MG63 (cell line): ENCODE measurements around the gene ZNF358. TPM values are rescaled to one million over a fixed set of nuclear protein-coding genes. Genes with fewer than 3 reads are reported as not detected.
A peak's percentile ranks its signal among the peaks of the same experiment; 100 is the strongest.

Source experiments
- DNase-seq: peaks from one replicate; pipeline ENCODE4 v3.0.0-alpha.2; 2020
- H3K27me3 ChIP-seq: fragments of 250-450 bp; sonication (Bioruptor Pico); 2 replicates; pipeline ENCODE4 v1.5.1; 2020; ENCODE audit warnings: mild to moderate bottlenecking, moderate library complexity
- H3K36me3 ChIP-seq: fragments of 250-450 bp; sonication (Bioruptor Pico); 2 replicates; pipeline ENCODE4 v1.5.1; 2020; ENCODE audit warnings: mild to moderate bottlenecking, moderate library complexity
- H3K4me3 ChIP-seq: fragments of 250-450 bp; sonication (Bioruptor Pico); 2 replicates; pipeline ENCODE4 v1.5.1; 2020; ENCODE audit warnings: mild to moderate bottlenecking, moderate library complexity
- H3K9me3 ChIP-seq: fragments of 250-450 bp; sonication (Bioruptor Pico); 2 replicates; pipeline ENCODE4 v1.5.1; 2020; ENCODE audit warnings: mild to moderate bottlenecking, moderate library complexity
- total RNA-seq: library from RNA; depleted of rRNA; stranded (reverse); fragments of >200 nt; shearing (Covaris generic); gene quantifications from 2 replicates; pipeline ENCODE4 v1.2.3, GENCODE V29; 2014; ENCODE audit warnings: low replicate concordance

The ZNF358 gene
- total RNA-seq, 1 experiment from 2014 or later = 44.9 TPM

DNA sequence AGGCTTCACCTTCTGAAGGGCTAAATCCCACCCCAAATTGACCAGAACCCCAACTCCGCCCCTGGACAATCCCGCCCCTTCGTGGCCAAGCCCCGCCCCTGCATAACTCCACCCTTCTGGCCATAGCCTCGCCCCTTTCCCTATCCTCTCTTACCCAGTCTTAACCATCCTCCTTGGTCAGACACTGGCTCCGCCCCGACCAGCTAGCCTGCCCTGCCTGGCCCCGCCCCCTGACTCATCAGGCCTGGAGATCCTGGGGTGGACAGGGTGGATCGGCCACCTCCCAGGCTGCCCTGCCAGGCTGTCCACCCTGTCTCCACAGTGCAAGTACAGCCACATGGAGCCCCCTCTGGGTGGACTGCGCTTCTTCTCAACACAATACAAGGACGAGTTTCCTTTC is 8.0 kb upstream of the ZNF358 start:
- H3K27me3 ChIP-seq = peaks cover 4% of the 10 kb centered on the region
- H3K36me3 ChIP-seq = no peaks in the 10 kb centered on the region
- peak; percentile 99 for DNase-seq
- H3K9me3 ChIP-seq = no peaks in the 10 kb centered on the region
- no peak overlapping the region for H3K4me3 ChIP-seq

GRCh38 chr19:7509625-7510024 is 6.3 kb upstream of the ZNF358 start:
- Histone ChIP-seq H3K9me3 (no peaks in the 10 kb centered on the region), H3K27me3 (peaks cover 4% of the 10 kb centered on the region), H3K36me3 (no peaks in the 10 kb centered on the region), H3K4me3 (no peak overlapping the region)
- DNase-seq = no peak

DNA sequence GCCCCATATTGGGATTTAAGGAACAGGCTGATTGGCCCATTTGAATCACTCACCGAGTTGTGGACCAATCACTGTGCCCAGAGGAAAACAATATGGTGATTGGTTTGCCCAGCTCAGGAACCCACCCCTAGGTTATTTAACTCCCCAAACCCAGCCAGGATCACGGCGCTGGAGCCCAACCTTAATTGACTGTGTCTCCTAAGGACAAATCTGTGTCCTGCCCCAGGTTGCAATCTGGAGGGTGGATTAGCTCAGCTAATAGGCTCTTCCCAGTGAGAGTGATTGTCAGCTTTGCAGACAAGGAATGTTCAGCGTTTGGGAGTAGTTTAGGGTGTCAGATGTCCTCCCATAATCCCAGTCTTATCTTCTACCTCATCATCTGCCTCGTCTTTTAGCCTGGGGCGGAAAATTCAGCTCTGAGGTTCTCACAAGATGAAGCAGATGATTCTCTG is 3.5 kb upstream of the ZNF358 start:
- DNase-seq = no peak
- no peaks in the 10 kb centered on the region for H3K36me3 ChIP-seq
- peaks cover 4% of the 10 kb centered on the region for H3K27me3 ChIP-seq
- H3K9me3 ChIP-seq = no peaks in the 10 kb centered on the region
- no peak overlapping the region for H3K4me3 ChIP-seq

GRCh38 chr19:7513809-7514642 is 1.9 kb upstream of the ZNF358 start:
- Histone ChIP-seq H3K36me3 (no peaks in the 10 kb centered on the region), H3K27me3 (peaks cover 4% of the 10 kb centered on the region), H3K4me3 (no peak overlapping the region), H3K9me3 (no peaks in the 10 kb centered on the region)
- DNase-seq = no peak

- H3K9me3 ChIP-seq = no peaks in the 10 kb centered on the region
- no peaks in the 10 kb centered on the region for H3K36me3 ChIP-seq
- peak overlapping the region; percentile 45 for H3K4me3 ChIP-seq
- no peak for DNase-seq
- peaks cover 4% of the 10 kb centered on the region for H3K27me3 ChIP-seq
Observed at GRCh38 chr19:7515110-7515644, 726 bp upstream of the ZNF358 start.

DNA sequence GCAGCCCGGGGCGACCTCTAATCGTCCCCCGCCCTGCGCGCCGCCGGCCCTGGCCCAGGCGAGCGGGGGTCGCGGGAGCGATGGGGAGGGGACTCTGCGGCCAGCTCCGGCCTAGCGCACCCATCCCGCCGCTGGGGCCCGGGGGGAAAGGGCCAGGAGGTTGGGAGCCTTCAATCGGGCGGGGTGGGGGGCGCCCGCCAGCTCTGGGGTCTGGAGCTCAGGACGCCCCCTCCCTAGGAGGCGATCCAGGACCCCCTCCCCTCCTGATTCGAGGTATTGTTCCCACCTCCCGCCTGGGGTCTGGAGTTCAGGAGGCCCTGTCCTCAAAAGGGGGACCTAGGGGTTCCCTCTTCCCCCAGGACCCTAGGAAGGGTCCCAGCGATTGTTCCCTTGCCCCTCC is 430 bp downstream of the ZNF358 start:
- Histone ChIP-seq H3K36me3 (no peaks in the 10 kb centered on the region), H3K9me3 (no peaks in the 10 kb centered on the region), H3K27me3 (no peaks in the 10 kb centered on the region), H3K4me3 (peak overlapping the region; percentile 68)
- no peak for DNase-seq

DNA sequence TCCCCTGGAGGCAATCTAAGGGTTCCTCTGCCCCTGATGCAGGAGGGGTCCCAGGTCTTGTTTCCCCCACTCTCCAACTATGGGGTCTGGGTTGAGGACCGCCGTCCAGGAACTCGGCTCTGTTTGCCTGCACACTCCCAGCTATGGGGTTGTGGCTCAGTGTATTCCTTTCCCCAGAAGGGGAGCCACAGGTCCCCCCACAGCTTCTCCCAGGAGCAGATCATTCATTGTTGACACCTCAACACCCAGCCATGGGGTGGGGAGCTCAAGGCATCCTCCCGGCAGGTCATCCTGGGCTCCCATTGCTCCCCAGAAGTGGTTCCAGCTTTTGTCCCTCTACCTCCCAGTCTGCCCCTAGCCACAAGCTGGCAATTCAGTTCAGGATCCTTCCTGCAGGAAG is 975 bp downstream of the ZNF358 start:
- no peak for DNase-seq
- H3K4me3 ChIP-seq = peak overlapping the region; percentile 68
- H3K36me3 ChIP-seq = no peaks in the 10 kb centered on the region
- no peaks in the 10 kb centered on the region for H3K9me3 ChIP-seq
- no peaks in the 10 kb centered on the region for H3K27me3 ChIP-seq

DNA sequence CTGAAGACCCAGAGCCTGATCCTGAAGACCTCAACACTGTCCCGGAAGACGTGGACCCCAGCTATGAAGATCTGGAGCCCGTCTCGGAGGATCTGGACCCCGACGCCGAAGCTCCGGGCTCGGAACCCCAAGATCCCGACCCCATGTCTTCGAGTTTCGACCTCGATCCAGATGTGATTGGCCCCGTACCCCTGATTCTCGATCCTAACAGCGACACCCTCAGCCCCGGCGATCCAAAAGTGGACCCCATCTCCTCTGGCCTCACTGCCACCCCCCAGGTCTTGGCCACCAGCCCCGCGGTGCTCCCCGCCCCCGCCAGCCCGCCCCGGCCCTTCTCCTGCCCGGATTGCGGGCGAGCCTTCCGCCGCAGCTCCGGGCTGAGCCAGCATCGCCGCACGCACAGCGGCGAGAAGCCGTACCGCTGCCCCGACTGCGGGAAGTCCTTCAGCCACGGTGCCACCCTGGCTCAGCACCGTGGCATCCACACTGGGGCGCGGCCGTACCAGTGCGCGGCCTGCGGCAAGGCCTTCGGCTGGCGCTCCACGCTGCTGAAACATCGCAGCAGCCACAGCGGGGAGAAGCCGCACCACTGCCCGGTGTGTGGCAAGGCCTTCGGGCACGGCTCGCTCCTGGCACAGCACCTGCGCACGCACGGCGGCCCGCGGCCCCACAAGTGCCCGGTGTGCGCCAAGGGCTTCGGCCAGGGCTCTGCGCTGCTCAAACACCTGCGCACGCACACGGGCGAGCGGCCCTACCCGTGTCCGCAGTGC is 3.6 kb downstream of the ZNF358 start:
- Histone ChIP-seq H3K9me3 (no peaks in the 10 kb centered on the region), H3K36me3 (no peaks in the 10 kb centered on the region; the same call in 1 of the 2 replicates), H3K4me3 (no peak overlapping the region), H3K27me3 (no peaks in the 10 kb centered on the region)
- no peak for DNase-seq

- Histone ChIP-seq H3K4me3 (no peak overlapping the region), H3K9me3 (no peaks in the 10 kb centered on the region), H3K36me3 (no peaks in the 10 kb centered on the region; the same call in 1 of the 2 replicates), H3K27me3 (no peaks in the 10 kb centered on the region)
- DNase-seq = no peak
Observed at GRCh38 chr19:7520131-7521051, 4.5 kb downstream of the ZNF358 start.

- DNase-seq = no peak
- Histone ChIP-seq H3K9me3 (no peaks in the 10 kb centered on the region), H3K36me3 (peaks cover 8% of the 10 kb centered on the region), H3K27me3 (no peaks in the 10 kb centered on the region), H3K4me3 (peak overlapping the region; percentile 63)
Observed at GRCh38 chr19:7521551-7522071, 5.7 kb downstream of the ZNF358 start.

GRCh38 chr19:7522072-7522922 is 6.4 kb downstream of the ZNF358 start, which contains the start of gene MCOLN1:
TSS of gene MCOLN1 (plus strand) at chr19:7522624. CDS start at chr19:7522751, 127 bp downstream.
- peak; percentile 99 for DNase-seq
- peaks cover 8% of the 10 kb centered on the region for H3K36me3 ChIP-seq
- H3K9me3 ChIP-seq = no peaks in the 10 kb centered on the region
- H3K4me3 ChIP-seq = peak within 1 kb of the TSS; percentile 63
- H3K27me3 ChIP-seq = no peaks in the 10 kb centered on the region

GRCh38 chr19:7522923-7523667 is 7.2 kb downstream of the ZNF358 start:
- H3K9me3 ChIP-seq = no peaks in the 10 kb centered on the region
- DNase-seq = no peak
- H3K27me3 ChIP-seq = no peaks in the 10 kb centered on the region
- peaks cover 8% of the 10 kb centered on the region for H3K36me3 ChIP-seq
- H3K4me3 ChIP-seq = peak overlapping the region; percentile 63

- DNase-seq = no peak
- H3K4me3 ChIP-seq = no peak overlapping the region
- no peaks in the 10 kb centered on the region for H3K27me3 ChIP-seq
- H3K36me3 ChIP-seq = peaks cover 10% of the 10 kb centered on the region
- H3K9me3 ChIP-seq = no peaks in the 10 kb centered on the region
Observed at GRCh38 chr19:7524523-7524922, 8.6 kb downstream of the ZNF358 start.

DNA sequence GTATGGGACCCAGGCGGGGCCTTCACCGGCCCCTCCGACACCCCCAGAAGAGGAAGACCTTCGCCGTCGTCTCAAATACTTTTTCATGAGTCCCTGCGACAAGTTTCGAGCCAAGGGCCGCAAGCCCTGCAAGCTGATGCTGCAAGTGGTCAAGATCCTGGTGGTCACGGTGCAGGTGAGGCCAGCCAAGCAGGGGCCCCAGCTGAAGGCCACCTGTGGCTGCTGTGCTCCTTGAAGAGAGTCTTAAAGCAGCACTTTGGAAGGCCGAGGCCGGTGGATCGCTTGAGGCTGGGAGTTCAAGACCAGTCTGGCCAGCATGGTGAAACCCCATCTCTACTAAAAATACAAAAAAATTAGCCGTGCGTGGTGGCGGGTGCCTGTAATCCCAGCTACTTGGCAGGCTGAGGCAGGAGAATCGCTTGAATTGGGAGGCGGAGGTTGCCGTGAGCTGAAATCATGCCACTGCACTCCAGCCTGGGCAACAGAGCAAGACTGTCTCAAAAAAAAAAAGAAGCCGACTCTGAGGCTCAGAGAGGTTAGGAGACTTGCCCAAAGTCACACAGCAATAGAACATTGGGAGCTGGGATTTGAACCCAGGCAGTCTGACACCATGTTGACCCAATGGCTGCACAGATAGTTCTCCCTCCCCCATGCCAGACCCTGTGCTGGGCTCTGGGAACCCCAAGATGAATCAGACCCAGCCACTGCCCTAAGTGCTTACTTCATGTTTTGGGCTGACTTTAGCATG is 9.3 kb downstream of the ZNF358 start:
- Histone ChIP-seq H3K27me3 (no peaks in the 10 kb centered on the region), H3K9me3 (no peaks in the 10 kb centered on the region), H3K36me3 (peaks cover 14% of the 10 kb centered on the region), H3K4me3 (no peak overlapping the region)
- no peak for DNase-seq
